WERI-Rb-1 (cell line): ENCODE measurements around the gene RNF151.

Experiments
- DNase-seq: peaks from one replicate; pipeline ENCODE4 v3.0.0-alpha.2; 2020
- H3K27ac ChIP-seq: fragments of 250-450 bp; sonication (Bioruptor Pico); 2 replicates; pipeline ENCODE4 v1.5.1; 2020; ENCODE audit warnings: mild to moderate bottlenecking, moderate library complexity
- H3K27me3 ChIP-seq: fragments of 250-450 bp; sonication (Bioruptor Pico); 2 replicates; pipeline ENCODE4 v1.5.1; 2021; ENCODE audit warnings: mild to moderate bottlenecking, low read depth, moderate library complexity; ENCODE audit not compliant: insufficient read depth, severe bottlenecking
- H3K36me3 ChIP-seq: fragments of 250-450 bp; sonication (Bioruptor Pico); 2 replicates; pipeline ENCODE4 v1.5.1; 2020; ENCODE audit warnings: mild to moderate bottlenecking, moderate library complexity
- H3K4me3 ChIP-seq: 2 replicates; pipeline ENCODE4 v1.5.1; 2011; ENCODE audit warnings: low read depth, mild to moderate bottlenecking, control low read depth, low read length
- H3K9me3 ChIP-seq: fragments of 250-450 bp; sonication (Bioruptor Pico); 2 replicates; pipeline ENCODE4 v1.5.1; 2021; ENCODE audit warnings: mild to moderate bottlenecking, moderate library complexity; ENCODE audit not compliant: severe bottlenecking
- TF ChIP-seq, protein P1 (sequence below): IDR thresholded peaks from 2 replicates; pipeline ENCODE4 v1.5.1; 2011; ENCODE audit warnings: low read depth, mild to moderate bottlenecking, control low read depth, inconsistent platforms, low read length

Gene RNF151

DNA sequence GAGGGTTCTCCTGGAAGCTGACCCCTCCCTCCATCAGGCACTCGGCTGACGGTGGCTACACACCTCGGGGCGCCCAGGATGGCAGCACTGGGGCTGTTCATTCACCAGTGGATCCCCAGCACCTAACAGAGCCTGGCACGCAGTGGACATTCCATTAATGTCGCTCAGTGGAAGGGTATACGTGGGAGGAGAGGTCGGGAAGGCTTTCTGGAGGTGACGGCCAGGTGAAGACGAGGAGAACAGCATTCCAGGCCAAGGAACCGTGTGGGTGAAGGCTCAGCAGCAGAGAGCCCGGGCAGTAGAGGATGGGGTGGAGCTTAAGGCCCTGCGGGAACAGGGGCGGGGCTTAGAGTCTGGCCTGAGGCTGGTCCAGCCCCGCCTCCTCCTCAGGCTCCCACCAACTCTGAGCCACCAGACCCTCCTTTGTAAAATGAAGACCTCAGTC lies 45.9 kb upstream of the RNF151 start:
- Histone ChIP-seq H3K9me3 (no peaks in the 10 kb centered on the region), H3K27ac (no peak overlapping the region), H3K4me3 (no peak overlapping the region), H3K27me3 (peaks cover 40% of the 10 kb centered on the region), H3K36me3 (no peaks in the 10 kb centered on the region)
- peak; percentile 67 for DNase-seq
- TF ChIP-seq, protein P1, sequence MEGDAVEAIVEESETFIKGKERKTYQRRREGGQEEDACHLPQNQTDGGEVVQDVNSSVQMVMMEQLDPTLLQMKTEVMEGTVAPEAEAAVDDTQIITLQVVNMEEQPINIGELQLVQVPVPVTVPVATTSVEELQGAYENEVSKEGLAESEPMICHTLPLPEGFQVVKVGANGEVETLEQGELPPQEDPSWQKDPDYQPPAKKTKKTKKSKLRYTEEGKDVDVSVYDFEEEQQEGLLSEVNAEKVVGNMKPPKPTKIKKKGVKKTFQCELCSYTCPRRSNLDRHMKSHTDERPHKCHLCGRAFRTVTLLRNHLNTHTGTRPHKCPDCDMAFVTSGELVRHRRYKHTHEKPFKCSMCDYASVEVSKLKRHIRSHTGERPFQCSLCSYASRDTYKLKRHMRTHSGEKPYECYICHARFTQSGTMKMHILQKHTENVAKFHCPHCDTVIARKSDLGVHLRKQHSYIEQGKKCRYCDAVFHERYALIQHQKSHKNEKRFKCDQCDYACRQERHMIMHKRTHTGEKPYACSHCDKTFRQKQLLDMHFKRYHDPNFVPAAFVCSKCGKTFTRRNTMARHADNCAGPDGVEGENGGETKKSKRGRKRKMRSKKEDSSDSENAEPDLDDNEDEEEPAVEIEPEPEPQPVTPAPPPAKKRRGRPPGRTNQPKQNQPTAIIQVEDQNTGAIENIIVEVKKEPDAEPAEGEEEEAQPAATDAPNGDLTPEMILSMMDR: no peak

DNA sequence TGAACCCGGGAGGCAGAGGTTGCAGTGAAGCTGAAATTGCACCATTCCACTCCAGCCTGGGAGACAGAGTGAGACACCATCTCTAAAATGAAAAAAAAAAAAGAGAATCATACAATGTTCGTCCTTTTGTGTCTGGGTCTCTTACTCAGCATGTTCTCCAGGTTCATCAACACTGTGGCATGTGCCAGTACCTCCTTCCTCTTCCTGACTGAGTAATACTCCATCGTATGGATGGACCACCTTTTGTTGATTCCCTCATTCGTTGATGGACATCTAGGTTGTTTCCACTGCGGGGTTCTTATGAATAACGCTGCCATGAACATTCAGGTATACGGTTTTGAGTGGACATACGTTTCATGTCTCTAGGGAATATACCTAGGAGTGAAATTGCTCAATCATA lies 44.3 kb upstream of the RNF151 start:
- no peak for DNase-seq
- TF ChIP-seq, protein P1: no peak
- Histone ChIP-seq H3K4me3 (no peak overlapping the region), H3K9me3 (no peaks in the 10 kb centered on the region), H3K27ac (no peak overlapping the region), H3K27me3 (peaks cover 33% of the 10 kb centered on the region), H3K36me3 (no peaks in the 10 kb centered on the region)

DNA sequence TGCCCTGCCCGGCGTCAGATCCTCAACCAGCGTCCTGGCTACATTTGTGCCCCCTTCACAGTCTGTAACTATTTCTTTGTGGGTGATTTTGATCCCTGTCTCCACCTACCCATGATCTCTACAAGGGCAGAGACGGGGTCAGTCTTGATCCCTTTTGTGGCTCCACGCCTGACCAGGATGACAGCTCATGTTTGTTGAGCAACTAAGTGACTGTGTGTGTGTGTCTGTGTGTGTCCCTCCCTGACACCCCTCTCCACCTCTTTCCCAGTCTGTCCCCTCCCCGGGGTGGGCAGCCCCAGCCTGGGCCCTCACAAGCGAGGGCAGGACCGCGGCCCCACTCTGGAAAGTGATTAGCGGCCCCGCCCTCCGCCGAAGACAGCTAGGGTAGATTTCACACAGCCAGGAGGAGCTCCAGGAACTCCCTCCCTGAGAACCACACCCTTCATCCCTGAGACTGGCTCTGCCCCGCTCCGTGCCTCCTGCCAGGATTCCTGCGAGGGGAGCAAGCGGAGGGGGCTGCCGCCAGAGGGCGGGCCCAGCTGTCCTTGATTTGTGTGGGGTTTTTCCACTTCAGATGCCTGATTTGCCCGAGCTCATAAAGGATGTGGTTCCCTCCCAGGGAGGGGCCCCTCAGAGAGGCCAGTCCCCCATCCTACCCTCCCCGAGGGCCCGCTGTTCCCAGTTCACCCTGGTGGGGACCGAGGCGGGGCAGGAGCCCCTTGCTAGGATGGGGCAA lies 43.2 kb upstream of the RNF151 start:
- no peaks in the 10 kb centered on the region for H3K36me3 ChIP-seq
- H3K27ac ChIP-seq: no peak overlapping the region
- H3K27me3 ChIP-seq: peaks cover 26% of the 10 kb centered on the region
- H3K4me3 ChIP-seq: no peak overlapping the region
- peak; percentile 81 for DNase-seq
- no peaks in the 10 kb centered on the region for H3K9me3 ChIP-seq
- TF ChIP-seq, protein P1: peak; percentile 61

DNA sequence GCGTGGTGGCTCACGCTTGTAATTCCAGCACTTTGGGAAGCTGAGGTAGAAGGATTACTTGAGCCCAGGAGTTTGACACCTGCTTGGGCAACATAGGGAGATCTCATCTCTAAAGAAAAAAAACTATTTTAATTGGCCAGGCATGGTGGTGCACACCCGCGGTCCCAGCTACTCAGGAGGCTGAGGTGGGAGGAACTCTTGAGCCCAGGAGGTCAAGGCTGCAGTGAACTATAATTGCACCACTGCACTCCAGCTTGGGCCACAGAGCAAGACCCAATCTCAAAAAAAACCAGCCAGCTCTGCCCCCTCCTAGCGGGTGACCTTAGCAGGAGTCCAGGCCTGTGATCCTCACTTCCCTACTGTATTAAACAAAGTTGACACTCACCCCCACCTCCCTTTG lies 42.6 kb upstream of the RNF151 start:
- Histone ChIP-seq H3K4me3 (no peak overlapping the region), H3K9me3 (no peaks in the 10 kb centered on the region), H3K27me3 (peaks cover 20% of the 10 kb centered on the region), H3K27ac (no peak overlapping the region), H3K36me3 (no peaks in the 10 kb centered on the region)
- DNase-seq: no peak
- TF ChIP-seq, protein P1: no peak

DNA sequence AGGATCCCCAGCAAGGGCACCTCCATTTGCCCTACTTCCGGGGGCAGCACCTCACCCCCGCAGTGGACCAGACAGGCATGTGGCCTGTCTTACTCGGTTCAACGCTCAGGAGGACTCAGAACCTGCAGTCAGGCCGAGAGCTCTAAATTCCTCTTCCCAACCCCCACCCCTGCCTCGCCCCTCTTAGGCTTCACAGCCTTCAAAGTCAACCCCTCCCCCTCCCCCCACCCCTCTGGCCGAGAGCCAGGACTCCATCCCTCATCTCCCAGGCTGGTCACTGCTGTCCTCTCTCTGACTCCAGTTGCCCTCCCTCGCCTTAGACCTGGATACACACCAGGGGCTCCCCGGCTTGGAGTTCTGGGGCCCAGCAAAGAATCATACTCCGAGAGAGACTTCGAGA lies 40.4 kb upstream of the RNF151 start:
- no peak overlapping the region for H3K27ac ChIP-seq
- no peaks in the 10 kb centered on the region for H3K36me3 ChIP-seq
- peaks cover 4% of the 10 kb centered on the region for H3K27me3 ChIP-seq
- no peak overlapping the region for H3K4me3 ChIP-seq
- no peaks in the 10 kb centered on the region for H3K9me3 ChIP-seq
- no peak for DNase-seq
- TF ChIP-seq, protein P1: no peak

DNA sequence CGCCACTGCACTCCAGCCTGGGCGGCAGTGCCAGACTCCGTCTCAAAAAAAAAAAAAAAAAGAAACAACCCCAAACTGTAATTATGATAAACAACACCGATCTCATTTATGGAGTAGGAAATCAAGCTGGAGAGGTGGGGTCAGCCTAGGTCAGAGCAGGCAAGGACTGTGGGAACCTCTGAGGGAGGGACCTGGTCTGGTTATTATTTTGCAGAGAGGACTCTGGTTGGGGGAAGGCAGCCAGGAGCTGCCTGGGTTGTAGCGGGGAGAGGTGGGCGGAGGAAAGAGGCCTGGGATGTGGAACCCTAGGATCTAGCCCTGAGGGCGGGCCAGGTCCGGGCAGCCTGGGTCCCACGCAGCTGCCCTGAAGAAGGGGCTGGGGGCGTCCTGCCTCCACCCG lies 37.6 kb upstream of the RNF151 start:
- TF ChIP-seq, protein P1: no peak
- no peaks in the 10 kb centered on the region for H3K9me3 ChIP-seq
- peak; percentile 54 for DNase-seq
- no peaks in the 10 kb centered on the region for H3K27me3 ChIP-seq
- H3K4me3 ChIP-seq: peak overlapping the region; percentile 48
- peak overlapping the region; percentile 49 for H3K27ac ChIP-seq
- no peaks in the 10 kb centered on the region for H3K36me3 ChIP-seq
